Peyer's patch (tissue), 4 donors: ENCODE measurements around the gene CHST11. TPM values are rescaled to one million over a fixed set of nuclear protein-coding genes. Genes with fewer than 3 reads are reported as not detected.
A peak's percentile ranks its signal among the peaks of the same experiment; 100 is the strongest.

Experiments used
- DNase-seq, 3 donors: peaks; one replicate each; pipeline ENCODE4 v3.0.0-alpha.2; 2017 to 2019
- H3K27ac ChIP-seq, 4 donors: fragments of 200-600 bp; sonication (generic); one replicate each; pipeline ENCODE4 v1.5.1; 2016 to 2019
- H3K27me3 ChIP-seq, 2 donors: fragments of 200-600 bp; sonication (generic); one replicate each; pipeline ENCODE4 v1.5.1; 2019
- H3K36me3 ChIP-seq, 3 donors: fragments of 200-600 bp; sonication (generic); one replicate each; pipeline ENCODE4 v1.5.1; 2016 to 2019
- H3K4me1 ChIP-seq, 4 donors: fragments of 200-600 bp; sonication (generic); one replicate each; pipeline ENCODE4 v1.5.1; 2016 to 2019
- H3K4me3 ChIP-seq, 4 donors: fragments of 200-600 bp; sonication (generic); 1 replicate in 3 of 4; 2 replicates in 1 of 4; pipeline ENCODE4 v1.5.1; 2016 to 2019; ENCODE audit warnings: mild to moderate bottlenecking in 1 of 4
- H3K9me3 ChIP-seq, 4 donors: fragments of 200-600 bp; sonication (generic); one replicate each; pipeline ENCODE4 v1.5.1; 2016 to 2019; ENCODE audit warnings: mild to moderate bottlenecking in 1 of 4
- CTCF ChIP-seq, 6 experiments: fragments of 450-650 bp in 4 of 6; fragments of 200-600 bp in 2 of 6; sonication (generic) in 1 of 6; IDR thresholded peaks; one replicate each; pipeline ENCODE4 v1.5.1; 2017 to 2019; ENCODE audit warnings: antibody characterized with exemption in 6 of 6, mild to moderate bottlenecking in 3 of 6, moderate library complexity in 1 of 6
- POLR2A ChIP-seq, 2 donors: fragments of 450-650 bp; IDR thresholded peaks; one replicate each; pipeline ENCODE4 v1.5.1; 2017; ENCODE audit warnings: antibody characterized with exemption in 2 of 2, mild to moderate bottlenecking in 2 of 2, moderate library complexity in 2 of 2
- total RNA-seq, 4 donors: library from RNA; depleted of rRNA; stranded (reverse); fragments of >200 nt; gene quantifications; one replicate each; pipeline ENCODE4 v1.1.0, GENCODE V29; 2016

The CHST11 gene
- total RNA-seq, 4 donors from 2014 or later = 9.9 to 119 (median 15.6) TPM

- no peak for DNase-seq
- Histone ChIP-seq H3K9me3 (no peaks in the 10 kb centered on the region), H3K27me3 (no peaks in the 10 kb centered on the region), H3K4me3 (peak overlapping the region in 1 of 4 donors; percentile 7), H3K4me1 (peaks cover 0 to 19% (median 10%) of the 10 kb centered on the region in 4 donors), H3K27ac (peak overlapping the region; percentile 8 to 69 (median 62)), H3K36me3 (no peaks in the 10 kb centered on the region)
- TF ChIP-seq CTCF (IDR thresholded peaks at IDR 0.05) (no peak), POLR2A (IDR thresholded peaks at IDR 0.05) (no peak)
Measured at GRCh38 chr12:104494793-104495158, 38.0 kb downstream of the CHST11 start.

- no peak for DNase-seq
- no peaks in the 10 kb centered on the region for H3K9me3 ChIP-seq
- no peaks in the 10 kb centered on the region for H3K27me3 ChIP-seq
- H3K27ac ChIP-seq = no peak overlapping the region
- TF ChIP-seq POLR2A (IDR thresholded peaks at IDR 0.05) (no peak), CTCF (IDR thresholded peaks at IDR 0.05) (no peak)
- H3K4me1 ChIP-seq = peaks cover 0 to 19% (median 6%) of the 10 kb centered on the region in 4 donors
- H3K4me3 ChIP-seq = no peak overlapping the region
- H3K36me3 ChIP-seq = no peaks in the 10 kb centered on the region
Measured at GRCh38 chr12:104495786-104496185, 39.0 kb downstream of the CHST11 start.

DNA sequence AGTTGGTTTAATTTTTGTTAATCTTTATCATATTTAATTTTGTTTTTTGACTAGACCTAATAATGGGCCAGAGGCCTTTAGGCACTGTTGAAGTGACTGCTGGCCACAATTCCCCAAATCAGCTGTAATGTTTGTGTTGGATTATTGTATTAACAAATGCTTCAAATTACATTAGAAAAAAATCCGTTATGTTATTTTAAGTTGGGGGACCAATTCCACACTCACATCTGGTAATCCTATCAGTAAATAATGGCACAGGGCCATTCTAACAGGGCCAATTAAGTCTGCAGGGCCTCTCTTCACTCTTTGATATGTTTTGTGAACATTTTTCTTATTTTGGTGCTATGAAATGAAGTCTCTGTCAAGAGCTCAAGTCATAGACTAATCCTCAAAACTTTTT lies 39.6 kb downstream of the CHST11 start:
- H3K27me3 ChIP-seq = no peaks in the 10 kb centered on the region
- no peak overlapping the region for H3K27ac ChIP-seq
- H3K4me1 ChIP-seq = peaks cover 0 to 19% (median 5%) of the 10 kb centered on the region in 4 donors
- DNase-seq = no peak
- no peak overlapping the region for H3K4me3 ChIP-seq
- H3K36me3 ChIP-seq = no peaks in the 10 kb centered on the region
- TF ChIP-seq CTCF (IDR thresholded peaks at IDR 0.05) (no peak), POLR2A (IDR thresholded peaks at IDR 0.05) (no peak)
- no peaks in the 10 kb centered on the region for H3K9me3 ChIP-seq

- Histone ChIP-seq H3K27me3 (no peaks in the 10 kb centered on the region), H3K27ac (no peak overlapping the region), H3K4me3 (no peak overlapping the region)
Measured at GRCh38 chr12:104498211-104498801, 41.6 kb downstream of the CHST11 start.

DNA sequence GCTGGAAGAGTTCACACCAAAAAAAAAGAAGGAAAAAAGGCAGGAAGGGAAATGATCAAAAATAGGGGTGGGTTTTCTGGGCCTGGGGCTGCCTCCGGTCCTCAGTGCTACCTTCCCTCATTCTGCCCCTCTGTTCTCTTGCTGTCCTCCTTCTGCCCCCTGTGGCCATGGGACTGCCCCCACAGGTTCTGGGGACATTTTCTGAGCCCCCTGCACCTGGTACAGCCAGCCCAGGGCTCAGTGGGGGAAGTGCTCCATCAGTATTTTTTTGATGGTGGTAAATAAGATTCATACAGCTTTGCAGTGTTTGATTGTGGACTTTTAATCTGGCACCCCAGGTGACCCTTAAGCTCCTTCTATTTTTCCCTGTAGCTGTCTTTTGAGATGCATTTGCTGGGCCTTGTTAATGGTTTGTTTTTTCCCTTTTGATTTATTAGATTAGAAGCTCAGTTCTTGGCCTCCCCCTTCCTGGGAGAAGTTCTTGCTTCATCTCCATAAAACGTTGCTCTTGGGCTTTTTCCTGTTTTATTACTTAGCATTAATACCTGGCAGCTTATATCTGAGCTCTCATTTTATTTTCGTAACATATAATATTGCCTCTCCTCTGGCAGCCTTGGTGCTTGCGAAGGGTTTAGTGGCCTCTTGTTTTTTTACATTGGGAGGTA lies 43.1 kb downstream of the CHST11 start:
- H3K27ac ChIP-seq = no peak overlapping the region
- no peaks in the 10 kb centered on the region for H3K36me3 ChIP-seq
- DNase-seq = no peak
- no peaks in the 10 kb centered on the region for H3K27me3 ChIP-seq
- H3K4me3 ChIP-seq = no peak overlapping the region
- H3K4me1 ChIP-seq = peaks cover 0 to 25% (median 13%) of the 10 kb centered on the region in 4 donors
- TF ChIP-seq POLR2A (IDR thresholded peaks at IDR 0.05) (no peak), CTCF (IDR thresholded peaks at IDR 0.05) (no peak)
- no peaks in the 10 kb centered on the region for H3K9me3 ChIP-seq

More at GRCh38 chr12:104498211-104498801, 41.6 kb downstream of the CHST11 start:
- DNase-seq = no peak
- TF ChIP-seq CTCF (IDR thresholded peaks at IDR 0.05) (no peak), POLR2A (IDR thresholded peaks at IDR 0.05) (no peak)
- Histone ChIP-seq H3K9me3 (no peaks in the 10 kb centered on the region), H3K36me3 (no peaks in the 10 kb centered on the region), H3K4me1 (peaks cover 0 to 19% (median 11%) of the 10 kb centered on the region in 4 donors)
